GM19455 (cell line): ENCODE measurements around the gene NT5DC3.

Experiments used
- ATAC-seq: cut with Tn5 transposase; IDR thresholded peaks from one replicate; pipeline ENCODE4 v1.9.1; 2021; ENCODE audit not compliant: unreplicated experiment

NT5DC3 gene

GRCh38 chr12:103756443-103756842, 84.6 kb downstream of the NT5DC3 start:
- no peak for ATAC-seq

DNA sequence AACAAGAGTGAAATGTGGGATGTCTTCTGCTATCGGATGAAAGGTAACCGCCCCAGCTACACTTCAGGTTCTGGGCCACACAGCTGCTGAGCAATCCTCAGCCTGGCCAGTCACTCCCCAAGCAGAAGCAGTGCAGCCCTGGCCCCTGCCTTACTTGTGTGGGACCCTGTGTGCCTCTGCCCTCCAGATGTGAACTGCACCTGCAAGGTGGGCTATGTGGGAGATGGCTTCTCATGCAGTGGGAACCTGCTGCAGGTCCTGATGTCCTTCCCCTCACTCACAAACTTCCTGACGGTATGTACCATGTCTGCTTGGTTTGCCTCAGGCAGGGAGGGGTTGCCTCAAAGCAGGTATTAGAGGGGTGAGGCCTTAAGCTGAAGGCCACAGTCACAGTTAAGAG, 85.6 kb downstream of the NT5DC3 start:
- ATAC-seq, result no peak

DNA sequence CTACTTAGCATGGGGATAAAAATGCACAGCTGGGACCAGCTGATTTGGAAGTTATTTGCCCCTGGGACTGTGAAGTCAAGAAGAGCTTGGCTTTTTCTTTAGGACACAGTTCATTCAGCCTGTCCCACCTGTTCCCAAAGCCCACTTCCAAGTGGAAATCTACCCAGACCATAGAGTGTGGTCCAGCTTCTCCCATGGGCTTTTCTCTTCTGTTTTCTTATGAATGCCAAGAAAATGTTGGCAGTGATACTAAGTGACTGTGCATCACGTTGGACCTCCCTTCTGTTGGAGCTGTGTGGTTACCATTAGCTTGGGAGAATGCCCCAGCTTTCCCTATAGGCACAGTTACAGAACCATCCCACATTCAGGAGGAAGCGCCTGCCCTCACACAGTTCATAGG, 89.4 kb downstream of the NT5DC3 start:
- no peak for ATAC-seq

DNA sequence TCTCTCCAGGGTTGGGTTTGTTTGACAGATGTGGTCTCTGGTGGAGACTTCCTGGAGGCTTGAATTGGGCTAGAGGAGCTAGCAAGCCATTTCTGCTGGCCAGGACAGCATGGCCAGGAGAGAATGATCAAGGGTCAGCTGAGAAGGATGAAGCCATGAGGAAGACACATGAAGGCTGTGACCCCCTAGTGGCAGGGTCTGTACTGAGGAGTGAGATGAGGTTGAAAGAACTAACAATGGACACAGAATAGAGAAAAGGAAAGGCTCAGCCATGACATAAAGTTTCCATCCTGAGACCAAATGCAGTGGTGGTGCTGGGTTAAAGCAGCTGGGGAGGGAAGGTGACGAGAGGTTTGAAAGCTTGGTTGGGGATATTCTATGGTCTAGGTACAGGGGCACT, 89.9 kb downstream of the NT5DC3 start:
- ATAC-seq, result no peak

DNA sequence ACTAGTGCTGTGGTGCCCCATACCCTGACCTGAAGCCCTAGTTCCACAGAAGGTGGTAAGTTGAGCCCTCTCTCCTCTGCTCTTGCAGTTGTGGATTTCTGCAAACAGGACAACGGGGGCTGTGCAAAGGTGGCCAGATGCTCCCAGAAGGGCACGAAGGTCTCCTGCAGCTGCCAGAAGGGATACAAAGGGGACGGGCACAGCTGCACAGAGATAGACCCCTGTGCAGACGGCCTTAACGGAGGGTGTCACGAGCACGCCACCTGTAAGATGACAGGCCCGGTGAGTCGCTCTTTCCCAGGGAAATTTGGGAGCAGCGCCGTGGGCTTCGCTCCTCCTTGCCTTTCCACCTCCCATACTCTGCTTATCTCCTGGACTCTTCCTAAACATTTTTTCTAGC, 92.2 kb downstream of the NT5DC3 start:
- no peak for ATAC-seq

DNA sequence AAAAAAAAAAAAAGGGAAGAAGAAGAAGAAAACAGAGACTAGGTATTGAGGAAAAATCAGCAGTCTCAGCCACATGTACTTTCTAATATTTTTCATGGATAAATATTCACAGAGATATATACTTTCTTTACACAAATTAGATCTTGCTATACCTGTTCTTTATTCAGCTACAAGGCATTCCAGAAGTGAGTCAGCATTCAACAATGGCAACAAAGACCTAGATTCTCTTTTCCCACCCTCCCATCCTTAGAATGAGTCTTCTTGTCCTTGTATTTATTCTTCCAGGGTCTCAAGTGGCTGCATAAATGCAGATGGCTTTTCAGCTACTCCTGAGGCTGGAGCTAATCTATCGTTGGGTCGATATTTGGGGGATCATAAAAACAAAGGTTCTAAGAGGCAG, 93.0 kb downstream of the NT5DC3 start:
- no peak for ATAC-seq

DNA sequence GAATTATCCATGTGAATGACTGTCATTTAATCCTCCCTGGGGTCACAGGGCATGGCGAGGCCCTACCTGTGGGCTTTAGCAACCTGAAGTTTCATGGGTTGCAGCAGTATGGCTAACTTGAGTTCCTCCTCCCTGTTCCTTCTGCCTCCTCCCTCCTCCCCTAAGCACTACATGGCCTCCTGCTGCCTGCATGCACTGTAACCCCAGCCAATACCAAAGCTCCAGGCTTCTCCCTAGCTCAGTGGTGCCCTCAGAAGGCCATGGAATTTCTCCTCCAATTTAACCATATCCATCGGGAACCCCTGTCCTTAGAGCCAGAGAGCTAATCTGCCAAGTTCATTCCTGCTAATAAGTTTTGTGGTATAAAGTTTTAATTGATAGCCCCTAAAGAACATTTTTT, 95.1 kb downstream of the NT5DC3 start:
- ATAC-seq, result no peak

GRCh38 chr12:103743788-103744187, 97.2 kb downstream of the NT5DC3 start:
- ATAC-seq, result no peak

GRCh38 chr12:103742349-103742932, 98.6 kb downstream of the NT5DC3 start:
- no peak for ATAC-seq

DNA sequence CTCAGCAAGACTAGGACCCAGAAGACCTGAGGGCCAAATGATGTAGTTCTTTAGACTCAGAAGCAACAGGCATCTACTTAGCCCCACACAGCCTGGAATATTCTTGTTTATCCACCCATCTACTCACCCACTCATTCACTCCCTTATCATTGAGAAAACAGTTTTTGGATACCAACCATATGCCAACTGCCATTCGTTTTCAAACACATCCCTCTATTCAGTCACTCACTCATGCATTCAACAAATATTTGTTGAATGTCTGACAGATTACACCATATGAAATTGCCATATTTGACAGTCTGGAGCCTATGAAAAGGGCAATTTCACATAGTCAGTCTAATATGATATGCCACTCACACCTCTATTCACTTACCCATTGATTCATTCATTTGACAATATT, 103.2 kb downstream of the NT5DC3 start:
- ATAC-seq, result no peak

DNA sequence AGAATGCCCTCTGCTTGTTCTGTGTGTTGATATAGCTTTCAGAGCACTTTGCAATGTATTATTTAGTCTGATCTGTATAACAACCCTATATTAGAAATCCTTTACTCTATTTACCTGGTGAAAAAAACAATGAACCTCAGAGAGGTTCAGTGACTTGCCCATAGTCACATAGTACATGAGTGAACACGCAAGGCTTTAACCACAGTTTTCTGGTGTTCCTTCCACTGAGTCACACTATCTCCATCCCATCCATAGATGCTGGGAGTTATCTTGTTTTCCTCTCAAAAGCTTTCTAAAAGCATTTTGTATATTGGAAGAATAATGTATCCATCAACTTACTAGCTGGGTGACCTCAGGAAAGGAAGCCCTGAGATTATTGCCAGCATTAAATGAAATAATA, 104.5 kb downstream of the NT5DC3 start:
- ATAC-seq, result no peak

DNA sequence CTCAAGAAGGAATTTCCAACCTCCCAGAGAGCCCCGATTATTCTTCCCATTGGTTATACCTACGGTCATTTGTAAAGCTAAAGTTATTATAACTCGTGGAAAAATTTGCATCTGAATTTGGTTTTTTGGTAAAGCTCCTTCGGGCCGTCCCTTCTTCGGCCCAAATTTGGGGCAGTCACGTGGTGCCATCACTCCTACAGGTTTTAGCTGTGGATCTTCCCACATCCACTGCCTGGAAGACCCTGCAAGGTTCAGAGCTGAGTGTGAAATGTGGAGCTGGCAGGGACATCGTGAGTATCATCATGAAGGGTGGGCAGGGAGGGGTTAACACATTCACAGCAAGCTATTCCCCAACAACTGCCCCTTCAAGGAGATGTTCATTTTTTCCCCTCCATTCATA, 105.7 kb downstream of the NT5DC3 start:
- ATAC-seq, result no peak

DNA sequence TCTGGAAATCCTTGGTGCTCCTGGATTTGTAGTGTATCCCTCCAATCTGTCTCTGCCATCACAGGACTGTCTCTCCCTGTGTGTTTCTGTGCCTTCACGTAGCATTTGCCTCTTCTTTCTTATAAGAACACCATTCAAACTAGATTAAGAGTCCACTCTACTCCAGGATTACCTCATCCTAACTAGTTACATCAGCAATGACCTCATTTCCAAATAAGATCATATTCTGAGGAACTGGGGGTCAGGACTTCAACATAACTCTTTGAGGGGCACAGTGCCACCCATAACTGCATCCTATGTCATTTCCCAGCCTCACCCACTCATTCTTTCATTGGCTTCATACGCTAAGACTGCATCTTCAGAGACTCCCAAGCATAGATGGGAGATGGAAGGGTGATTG, 106.2 kb downstream of the NT5DC3 start:
- no peak for ATAC-seq

GRCh38 chr12:103731539-103731938, 109.5 kb downstream of the NT5DC3 start:
- ATAC-seq, result no peak

- ATAC-seq, result no peak
These were observed 111.5 kb downstream of the NT5DC3 start for GRCh38 chr12:103729499-103729898.

DNA sequence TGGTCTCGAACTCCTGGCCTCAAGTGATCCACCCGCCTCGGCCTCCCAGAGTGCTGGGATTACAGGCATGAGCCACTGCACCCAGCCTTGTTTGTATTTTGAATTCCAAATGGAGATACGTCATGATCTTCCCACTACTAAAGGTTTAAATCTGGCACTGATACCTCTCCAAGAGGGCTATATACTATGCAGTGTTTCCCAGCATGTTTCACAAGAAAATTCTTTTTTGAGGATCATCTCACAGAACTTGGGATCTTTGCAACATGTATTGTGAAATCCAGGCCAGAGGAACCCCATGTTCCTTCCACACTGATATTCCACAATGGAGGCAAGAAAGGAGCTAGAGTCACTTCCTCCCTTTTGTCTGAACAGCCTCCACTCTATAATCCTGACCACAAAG, 112.7 kb downstream of the NT5DC3 start:
- no peak for ATAC-seq

GRCh38 chr12:103727638-103728037, 113.4 kb downstream of the NT5DC3 start:
- ATAC-seq, result no peak

GRCh38 chr12:103725398-103725797, 115.6 kb downstream of the NT5DC3 start:
- no peak for ATAC-seq
